GM19452 (cell line): Measurements from ENCODE around the gene TNFRSF17.
"Not testable (repeated sequence)": the region's sequence is repeated elsewhere in the genome, so short reads cannot be mapped to it uniquely, and the experiment has no call there.

ENCODE experiments used
- ATAC-seq: cut with Tn5 transposase; IDR thresholded peaks from one replicate; pipeline ENCODE4 v1.9.1; 2021; ENCODE audit not compliant: unreplicated experiment

TNFRSF17 gene

DNA sequence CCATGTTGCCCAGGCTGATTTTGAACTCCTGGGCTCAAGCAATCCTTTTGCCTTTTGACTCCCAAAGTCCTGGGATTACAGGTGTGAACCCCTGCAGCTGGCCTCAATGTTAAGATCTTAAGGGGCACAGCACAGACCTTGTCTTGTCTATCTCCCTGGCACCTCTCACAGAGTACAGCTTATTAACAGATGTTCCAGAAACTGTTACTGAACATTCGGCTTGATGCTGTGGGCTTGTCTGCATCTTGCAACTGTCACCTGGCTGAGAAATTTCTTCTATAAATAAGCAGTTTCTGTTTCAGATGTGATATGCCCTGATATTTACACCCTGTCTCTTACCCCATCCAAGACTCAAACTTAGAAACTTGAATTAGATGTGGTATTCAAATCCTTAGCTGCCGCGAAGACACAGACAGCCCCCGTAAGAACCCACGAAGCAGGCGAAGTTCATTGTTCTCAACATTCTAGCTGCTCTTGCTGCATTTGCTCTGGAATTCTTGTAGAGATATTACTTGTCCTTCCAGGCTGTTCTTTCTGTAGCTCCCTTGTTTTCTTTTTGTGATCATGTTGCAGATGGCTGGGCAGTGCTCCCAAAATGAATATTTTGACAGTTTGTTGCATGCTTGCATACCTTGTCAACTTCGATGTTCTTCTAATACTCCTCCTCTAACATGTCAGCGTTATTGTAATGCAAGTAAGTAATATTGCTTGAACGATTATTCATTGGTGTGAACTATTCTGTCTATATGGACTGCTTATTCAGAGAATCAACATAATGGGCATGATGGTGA lies at the start of gene TNFRSF17:
Gene TNFRSF17, plus strand, starts transcription at position 450 of the 791 bp plus-strand sequence. Its CDS starts 115 bp downstream, at position 565.
- peak; percentile 71 for ATAC-seq

DNA sequence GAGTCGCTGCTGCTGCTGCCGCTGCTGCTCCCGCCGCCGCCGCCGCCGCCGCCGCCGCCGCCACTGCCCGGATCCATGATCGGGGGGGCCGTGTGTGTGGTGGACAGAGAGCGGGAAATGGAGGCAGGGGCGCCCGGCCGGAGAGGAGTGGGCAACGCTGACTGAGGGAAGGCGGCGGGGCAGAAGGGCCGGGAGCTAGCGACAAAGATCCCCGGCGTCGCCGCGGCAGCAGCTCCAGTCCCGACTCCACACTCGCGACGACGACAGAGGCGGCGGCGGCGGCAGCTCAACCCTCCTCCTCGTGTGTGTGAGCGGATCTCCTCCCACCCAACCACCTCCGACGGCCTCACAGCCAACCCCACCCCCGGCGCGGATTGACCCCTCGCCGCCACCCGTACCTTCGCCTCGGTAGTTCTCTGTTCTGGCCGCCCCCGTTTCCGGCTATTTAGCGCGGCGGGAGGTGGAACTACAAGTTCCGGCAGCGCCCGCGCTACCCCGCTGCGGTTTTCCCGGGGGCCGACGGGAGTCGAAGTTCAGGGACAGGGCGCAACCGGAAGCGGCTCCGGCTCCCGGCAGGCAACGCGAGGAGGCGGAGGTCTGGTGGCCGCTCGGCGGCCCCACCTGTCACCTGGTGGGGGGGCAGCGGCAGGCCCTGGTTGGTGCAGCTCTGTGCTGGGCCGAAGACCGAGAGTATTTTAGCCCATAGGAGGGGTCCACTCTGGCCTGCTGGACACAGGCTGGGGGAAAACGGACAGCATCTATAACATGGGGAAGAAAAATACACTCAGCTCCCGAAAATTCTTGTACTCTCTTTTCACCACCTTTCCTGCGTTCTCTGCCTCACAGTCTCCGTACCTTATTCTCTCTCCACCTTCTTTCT lies 49.1 kb upstream of the TNFRSF17 start, which contains the start of gene GSPT1:
Gene GSPT1, minus strand, starts transcription at position 313 of the 880 bp plus-strand sequence. Its CDS starts 236 bp downstream, at position 77.
- peak; percentile 82 for ATAC-seq

DNA sequence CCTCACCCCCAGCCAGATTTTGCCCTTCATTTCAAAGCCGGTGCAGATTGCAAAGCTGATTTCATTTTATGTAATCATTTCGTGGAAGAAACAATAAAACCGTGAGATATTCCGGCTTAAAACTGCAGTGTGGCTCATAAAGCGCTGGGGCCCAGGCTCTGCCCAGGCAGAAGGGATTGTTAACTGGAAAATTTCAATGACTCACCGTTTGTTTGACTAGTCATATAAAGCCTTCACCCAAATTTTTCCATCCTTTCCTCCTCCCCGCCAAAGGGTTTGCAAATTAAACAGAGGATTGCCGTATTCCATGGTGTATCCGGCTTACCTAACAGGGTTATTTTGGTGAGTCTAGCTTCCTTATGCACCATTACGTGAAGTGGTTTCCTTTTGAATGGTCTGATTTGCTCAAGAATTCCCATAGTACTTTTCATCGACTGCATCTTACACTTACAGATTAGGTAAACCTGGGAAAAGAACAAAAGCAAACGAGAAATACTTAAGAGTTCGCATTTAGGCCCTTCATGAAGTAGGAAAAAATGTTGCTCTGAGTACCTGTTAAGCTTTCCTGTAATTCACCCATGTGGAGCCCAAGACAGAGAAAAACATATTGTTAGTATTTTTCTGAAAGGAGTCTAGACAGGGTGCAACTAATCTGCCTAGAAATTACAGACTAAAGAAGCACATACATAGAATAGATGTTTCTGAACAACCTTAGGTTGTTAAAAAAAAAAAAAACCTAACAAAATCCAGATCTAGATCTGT lies 48.3 kb upstream of the TNFRSF17 start:
- no peak for ATAC-seq

DNA sequence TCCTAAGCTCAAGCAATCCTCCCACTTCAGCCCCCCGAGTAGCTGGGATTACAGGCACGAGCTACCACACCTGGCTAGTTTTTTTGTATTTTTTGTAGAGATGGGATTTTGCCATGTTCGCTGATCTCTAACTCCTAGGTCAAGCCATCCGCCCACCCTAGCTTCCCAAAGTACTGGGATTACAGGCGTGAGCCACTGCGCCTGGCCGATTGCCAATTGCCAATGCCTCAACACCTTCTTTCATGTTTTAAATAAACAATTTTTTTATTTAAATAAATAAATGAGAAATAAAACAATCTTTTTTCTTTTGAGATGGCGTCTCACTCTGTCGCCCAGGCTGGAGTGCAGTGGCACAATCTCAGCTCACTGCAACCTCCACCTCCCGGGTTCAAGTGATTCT lies 41.0 kb upstream of the TNFRSF17 start:
- not testable (repeated sequence) for ATAC-seq

DNA sequence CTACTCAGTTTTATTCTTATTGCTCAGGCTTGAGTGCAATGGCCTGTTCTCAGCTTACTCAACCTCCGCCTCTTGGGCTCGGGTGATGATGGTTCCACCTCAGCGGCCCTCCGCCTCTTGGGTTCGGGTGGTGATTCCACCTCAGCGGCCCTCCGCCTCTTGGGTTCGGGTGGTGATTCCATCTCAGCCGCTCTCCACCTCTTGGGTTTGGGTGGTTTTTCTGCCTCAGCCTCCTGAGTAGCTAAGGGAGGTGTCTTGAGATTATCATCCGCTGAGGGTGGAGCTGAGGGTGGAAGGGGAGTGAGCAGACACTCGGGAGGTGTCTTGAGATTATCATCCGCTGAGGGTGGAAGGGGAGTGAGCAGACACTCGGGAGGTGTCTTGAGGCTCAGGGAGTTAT lies 37.7 kb upstream of the TNFRSF17 start:
- not testable (repeated sequence) for ATAC-seq

DNA sequence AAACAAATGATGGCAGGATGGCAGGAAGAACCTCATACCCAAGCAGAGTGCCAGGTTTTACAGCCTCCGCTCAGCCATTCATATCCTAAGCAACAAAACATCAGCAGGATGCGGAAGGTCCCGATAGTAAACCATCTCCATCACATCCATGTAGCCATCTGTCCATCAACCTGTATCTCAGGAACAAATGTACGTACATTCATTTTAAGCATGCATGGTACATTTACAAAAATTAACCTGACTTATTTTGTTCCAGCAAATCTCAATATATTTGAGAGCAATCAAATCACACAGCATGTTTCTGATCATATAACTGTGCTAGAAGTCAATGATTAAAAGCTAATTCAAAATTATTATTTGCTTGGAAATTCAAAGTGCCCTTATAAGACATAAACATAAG lies 23.1 kb upstream of the TNFRSF17 start, which contains the start of gene NPIPB2:
Gene NPIPB2, minus strand, starts transcription at position 101 of the 400 bp plus-strand sequence. Its CDS starts 0 bp downstream, at position 101.
- not testable (repeated sequence) for ATAC-seq

DNA sequence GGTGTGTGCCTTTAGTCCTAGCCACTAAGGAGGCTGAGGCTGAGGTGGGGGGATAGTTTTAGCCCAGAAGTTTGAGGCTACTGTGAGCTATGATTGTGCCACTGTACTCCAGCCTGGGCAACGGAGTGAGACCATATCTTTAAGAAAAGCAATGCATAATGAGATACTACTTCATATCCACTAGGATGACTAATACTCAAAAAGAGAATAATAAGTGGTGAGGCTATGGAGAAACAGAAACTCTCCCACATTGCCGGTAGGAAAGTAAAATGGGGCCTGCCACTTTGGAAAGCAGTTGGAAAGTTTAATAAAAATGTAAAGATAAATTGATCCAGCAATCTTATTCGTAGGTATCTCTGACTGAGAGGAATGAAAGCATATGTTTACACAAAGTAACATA lies 18.6 kb upstream of the TNFRSF17 start:
- no peak for ATAC-seq

DNA sequence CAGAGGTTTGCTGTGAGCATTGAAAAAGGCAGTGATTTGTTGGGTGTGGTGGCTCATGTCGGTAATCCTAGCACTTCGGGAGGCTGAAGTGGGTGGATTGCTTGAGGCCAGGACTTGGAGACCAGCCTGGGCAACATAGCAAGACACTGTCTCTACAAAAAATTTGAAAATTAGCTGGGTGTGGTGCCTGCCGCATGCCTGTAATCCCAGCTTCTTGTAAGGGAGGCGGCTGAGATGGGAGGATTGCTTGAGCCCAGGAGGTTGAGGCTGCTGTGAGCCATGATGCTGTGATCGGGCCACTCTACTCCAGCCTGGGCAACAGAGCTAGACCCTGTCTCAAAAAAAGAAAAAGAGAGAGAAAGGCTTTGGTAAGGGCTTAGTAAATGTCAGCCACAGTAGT lies 16.2 kb upstream of the TNFRSF17 start:
- no peak for ATAC-seq

DNA sequence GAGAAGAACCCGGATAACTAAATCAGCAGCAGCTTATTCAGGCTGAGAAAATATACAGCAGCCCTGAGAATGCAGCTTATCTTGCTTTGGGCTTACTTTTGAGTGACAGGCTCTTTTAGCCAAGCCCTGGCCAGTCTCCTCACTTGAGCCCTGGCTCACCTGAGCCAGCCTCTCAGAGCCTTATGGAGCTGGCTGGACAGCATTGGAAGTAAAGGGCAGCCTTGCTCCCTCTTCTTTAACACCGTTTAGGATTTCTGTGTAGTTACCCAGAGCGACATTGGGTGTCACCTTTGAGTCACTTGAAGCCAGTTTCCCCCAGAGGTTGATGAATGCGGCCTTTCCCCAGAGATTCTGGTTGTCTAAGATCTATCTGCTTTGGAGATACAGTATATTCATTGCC lies 15.5 kb upstream of the TNFRSF17 start:
- peak; percentile 61 for ATAC-seq

DNA sequence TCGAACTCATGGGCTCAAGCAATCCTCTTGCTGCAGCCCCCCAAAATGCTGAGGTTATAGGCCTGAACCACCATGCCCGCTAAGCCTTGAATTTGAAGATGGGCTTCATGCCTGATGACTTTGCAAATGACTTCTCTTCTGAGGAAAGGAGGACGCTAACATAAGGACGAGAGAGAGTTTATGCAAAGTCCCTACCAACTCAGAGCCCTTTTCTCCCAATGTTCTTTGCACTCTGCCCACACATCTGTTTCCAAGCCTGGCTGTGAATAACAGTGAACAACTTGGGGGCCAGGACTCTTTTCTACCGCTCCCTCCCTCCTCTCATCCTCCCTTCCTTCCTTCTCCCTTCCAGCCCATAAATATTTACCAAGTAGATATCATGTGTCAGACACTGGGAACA lies 14.6 kb upstream of the TNFRSF17 start:
- no peak for ATAC-seq

DNA sequence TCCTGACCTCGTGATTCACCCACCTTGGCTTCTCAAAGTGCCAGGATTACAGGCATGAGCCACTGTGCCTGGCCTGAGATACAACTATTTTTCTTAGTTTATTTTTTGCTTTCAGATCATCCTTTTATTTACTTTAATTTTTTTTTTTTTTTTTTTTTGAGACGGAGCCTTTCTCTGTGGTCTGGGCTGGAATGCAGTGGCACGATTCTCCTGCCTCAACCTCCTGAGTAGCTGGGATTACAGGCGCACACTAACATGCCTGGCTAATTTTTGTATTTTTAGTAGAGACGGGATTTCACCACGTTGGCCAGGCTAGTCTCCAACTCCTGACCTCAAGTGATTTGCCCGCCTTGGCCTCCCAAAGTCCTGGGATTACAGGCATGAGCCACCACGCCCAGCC lies 11.4 kb upstream of the TNFRSF17 start:
- ATAC-seq: not testable (repeated sequence)

DNA sequence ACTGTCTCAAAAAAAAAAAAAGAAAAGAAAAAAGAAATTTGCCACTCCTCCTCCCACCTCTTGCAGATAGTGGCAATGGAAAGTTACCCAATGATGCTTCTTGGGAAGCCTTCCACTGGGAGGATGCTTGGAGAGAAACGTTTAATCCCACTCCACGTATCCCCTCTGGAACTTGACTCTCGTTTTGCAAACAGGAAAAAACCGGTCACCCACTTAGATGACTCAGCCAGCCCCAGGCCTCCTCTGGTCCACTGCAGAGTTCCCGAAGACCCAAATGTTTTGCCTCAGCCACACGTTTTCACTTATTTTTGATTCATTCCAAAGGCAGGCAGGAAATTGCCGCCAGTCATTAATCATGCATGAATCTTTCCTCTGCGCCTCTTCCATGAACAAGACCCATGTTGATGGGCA lies 9.3 kb upstream of the TNFRSF17 start:
- no peak for ATAC-seq

DNA sequence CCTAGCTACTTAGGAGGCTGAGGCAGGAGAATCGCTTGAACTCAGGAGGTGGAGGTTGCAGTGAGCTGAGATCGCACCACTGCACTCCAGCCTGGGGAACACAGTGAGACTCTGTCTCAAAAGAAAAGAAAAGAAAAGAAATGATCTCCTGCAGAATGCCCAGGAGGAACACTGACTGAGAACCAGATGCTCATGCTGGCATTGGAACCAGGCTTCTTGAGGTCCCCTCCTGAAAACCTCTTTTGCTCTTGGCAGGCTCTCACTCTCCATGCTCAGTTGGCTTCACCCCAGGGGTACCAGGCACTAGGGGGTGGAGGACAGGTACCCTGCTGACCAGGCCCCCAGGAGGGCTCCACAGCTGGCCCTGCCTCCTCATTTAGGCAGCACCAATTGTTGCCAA lies 8.5 kb upstream of the TNFRSF17 start:
- no peak for ATAC-seq

DNA sequence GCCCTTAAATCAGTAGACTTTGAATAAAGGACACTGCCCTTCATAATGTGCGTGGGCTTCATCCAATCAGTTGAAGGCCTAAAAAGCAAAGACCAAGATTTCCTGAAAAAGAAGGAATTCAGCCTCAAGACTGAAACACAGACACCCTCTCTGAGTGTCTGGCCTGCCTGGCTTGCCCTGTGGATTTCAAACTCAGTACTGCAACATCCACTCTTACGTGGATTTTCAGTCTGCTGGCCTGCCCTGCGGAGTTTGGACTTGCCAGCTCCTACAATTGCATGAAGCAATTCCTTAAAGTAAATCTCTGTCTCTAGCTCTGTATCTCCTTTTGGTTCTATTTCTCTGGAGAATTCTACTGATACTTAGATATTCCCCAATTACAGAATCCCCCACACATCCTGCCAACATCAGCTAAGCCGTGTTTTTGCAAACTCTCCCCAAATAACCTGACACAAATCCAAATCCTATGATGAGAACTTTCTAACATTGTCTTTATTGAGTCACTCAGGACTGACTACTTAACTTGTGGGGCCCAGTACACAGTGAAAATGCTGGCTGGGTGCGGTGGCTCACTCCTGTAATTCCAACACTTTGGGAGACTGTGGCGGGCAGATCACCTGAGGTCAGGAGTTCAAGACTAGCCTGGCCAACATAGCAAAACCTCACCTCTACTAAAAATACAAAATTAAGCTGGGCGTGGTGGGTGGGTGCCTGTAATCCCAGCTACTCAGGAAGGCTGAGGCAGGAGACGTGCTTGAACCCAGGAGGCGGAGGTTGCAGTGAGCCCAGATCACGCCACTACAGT lies 7.2 kb upstream of the TNFRSF17 start:
- no peak for ATAC-seq

DNA sequence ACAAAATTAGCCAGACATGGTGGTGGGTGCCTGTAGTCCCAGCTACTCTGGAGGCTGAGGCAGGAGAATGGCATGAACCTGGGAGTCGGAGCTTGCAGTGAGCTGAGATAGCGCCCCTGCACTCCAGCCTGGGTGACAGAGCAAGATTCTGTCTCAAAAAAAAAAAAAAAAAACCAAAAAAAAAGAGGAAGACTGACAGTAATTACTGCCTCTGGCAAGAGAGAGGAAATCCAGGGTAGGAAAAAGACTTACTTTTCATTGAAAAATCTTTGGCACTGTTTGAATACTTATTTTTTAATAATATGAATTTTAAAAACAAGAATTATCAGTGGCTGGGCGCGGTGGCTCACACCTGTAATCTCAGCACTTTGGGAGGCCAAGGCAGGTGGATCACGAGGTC lies 2.6 kb upstream of the TNFRSF17 start:
- ATAC-seq: not testable (repeated sequence)

DNA sequence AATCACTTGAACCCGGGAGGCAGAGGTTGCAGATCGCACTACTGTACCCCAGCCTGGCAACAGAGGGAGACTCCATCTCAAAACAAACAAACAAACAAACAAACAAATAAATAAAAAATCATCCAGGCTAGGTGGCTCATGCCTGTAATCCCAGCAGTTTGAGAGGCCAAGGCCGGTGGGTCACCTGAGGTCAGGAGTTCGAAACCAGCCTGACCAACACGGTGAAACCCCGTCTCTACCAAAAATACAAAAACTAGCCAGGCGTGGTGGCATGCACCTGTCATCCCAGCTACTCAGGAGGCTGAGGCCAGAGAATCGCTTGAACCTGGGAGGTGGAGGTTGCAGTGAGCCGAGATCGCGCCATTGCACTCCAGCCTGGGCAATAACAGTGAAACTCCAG lies 2.0 kb upstream of the TNFRSF17 start:
- not testable (repeated sequence) for ATAC-seq

DNA sequence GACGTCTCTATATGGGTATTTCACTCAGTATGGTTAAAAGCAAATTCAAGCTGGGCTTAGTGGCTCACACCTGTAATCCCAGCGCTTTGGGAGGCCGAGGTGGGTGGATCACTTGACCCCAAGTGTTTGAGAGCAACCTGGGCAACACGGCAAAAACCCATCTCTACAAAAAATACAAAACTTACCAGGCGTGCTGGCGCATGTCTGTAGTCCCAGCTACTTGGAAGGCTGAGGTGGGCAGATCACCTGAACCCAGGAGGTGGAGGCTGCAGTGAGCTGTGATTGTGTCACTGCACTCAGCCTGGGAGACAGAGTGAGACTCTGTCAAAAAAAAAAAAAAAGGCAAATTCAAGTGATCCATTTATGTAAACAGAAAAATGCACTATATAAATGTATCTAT lies 1.3 kb upstream of the TNFRSF17 start:
- no peak for ATAC-seq

DNA sequence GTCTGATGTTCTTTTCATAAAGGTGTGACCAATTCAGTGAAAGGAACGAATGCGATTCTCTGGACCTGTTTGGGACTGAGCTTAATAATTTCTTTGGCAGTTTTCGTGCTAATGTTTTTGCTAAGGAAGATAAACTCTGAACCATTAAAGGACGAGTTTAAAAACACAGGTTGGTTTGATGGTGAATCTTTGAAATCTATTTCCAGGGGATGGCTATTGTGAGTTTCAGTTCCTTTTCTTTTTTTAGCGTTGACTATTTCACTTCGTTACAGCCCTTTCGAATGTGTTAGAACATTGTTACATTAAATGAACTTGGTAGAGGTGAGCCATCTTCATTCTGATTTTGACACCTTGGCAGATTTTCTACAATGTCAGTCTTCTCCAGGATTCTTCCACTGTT lies 1.2 kb downstream of the TNFRSF17 start:
- ATAC-seq: peak; percentile 33

DNA sequence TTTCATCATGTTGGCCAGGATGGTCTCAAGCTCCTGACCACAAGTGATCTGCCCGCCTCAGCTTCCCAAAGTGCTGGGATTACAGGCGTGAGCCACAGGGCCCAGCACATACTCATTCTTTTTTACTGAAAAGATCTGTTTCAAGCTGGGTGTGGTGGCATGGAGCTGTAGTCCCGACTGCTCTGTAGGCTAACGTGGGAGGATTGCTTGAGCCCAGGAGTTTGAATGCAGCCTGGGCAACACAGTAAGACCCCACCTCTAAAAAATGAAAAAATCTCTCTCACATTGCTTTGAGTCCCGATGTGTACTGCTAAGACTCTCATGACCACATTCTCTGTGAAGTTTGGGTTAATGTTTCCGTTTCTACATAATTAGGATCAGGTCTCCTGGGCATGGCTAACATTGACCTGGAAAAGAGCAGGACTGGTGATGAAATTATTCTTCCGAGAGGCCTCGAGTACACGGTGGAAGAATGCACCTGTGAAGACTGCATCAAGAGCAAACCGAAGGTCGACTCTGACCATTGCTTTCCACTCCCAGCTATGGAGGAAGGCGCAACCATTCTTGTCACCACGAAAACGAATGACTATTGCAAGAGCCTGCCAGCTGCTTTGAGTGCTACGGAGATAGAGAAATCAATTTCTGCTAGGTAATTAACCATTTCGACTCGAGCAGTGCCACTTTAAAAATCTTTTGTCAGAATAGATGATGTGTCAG lies 2.3 kb downstream of the TNFRSF17 start:
- ATAC-seq: no peak
